HG03066 (cell line): Measurements from ENCODE around the gene EID1.
"Not testable (repeated sequence)": the region's sequence is repeated elsewhere in the genome, so short reads cannot be mapped to it uniquely, and the experiment has no call there.

Experiments
- ATAC-seq: cut with Tn5 transposase; IDR thresholded peaks from one replicate; pipeline ENCODE4 v1.9.1; 2021; ENCODE audit warnings: low read depth; ENCODE audit not compliant: unreplicated experiment

The EID1 gene

DNA sequence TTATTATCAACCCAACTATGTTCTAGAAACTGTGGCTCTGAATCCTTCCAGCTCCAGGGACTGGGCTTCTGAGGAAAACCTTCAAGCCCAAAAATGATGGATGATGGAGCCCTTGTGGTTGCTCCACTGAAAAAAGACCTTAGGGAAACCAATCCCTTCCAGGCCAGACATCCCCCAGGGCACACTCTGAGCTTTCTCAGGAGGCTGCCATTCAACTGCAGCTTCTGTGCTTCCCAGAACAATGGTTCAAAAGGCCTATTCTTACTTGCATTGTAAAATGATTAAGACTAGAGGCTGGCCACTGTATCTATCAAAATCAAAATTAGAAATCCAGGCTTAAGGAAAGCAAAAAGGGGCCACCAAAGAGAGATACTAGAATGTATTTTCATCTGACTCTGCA is 27.3 kb downstream of the EID1 start:
- no peak for ATAC-seq

DNA sequence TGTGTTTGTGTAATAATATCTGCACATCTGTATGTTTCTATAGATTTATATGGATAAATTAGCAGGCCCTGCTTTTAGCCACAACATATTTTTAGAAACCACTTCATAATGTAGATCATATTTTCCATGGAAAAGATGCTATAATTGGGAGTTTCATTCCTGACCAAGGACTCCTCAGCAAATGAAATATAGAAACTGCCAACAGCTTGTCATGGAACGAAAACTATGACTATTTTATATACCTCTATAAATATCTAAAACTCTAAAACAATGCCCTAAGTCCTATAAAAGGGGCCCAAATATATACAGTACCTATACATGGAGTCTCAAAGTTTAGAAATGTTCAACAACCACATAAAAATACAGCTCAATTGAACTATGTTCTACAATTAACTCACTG is 27.9 kb downstream of the EID1 start:
- no peak for ATAC-seq

DNA sequence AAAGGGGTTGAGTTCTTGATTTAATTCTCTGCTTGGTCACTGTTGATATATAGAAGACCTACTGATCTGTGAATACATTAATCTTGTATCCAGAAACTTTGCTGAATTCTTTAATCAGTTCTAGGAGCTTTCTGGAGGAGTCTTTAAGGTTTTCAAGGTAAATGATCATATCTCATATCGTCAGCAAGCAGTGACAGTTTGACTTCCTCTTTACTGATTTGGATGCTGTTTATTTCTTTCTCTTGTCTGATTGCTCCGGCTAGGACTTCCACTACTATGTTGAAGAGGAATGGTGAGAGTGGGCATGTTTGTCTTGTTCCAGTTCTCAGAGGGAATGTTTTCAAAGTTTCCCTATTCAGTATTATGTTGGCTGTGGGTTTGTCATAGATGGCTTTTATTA is 31.4 kb downstream of the EID1 start:
- not testable (repeated sequence) for ATAC-seq

DNA sequence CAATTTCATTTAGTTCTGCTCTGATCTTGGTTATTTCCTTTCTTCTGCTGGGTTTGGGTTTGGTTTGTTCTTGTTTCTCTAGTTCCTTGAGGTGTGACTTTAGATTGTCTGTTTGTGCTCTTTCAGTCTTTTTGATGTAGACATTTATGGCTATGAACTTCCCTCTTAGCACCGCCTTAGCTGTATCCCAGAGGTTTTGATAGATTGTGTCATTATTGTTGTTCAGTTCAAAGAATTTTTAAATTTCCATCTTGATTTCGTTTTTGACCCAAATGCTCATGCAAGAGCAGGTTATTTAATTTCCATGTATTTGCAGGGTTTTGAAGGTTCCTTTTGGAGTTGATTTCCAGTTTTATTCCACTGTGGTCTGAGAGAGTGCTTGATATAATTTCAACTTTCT is 32.6 kb downstream of the EID1 start:
- ATAC-seq, result not testable (repeated sequence)

DNA sequence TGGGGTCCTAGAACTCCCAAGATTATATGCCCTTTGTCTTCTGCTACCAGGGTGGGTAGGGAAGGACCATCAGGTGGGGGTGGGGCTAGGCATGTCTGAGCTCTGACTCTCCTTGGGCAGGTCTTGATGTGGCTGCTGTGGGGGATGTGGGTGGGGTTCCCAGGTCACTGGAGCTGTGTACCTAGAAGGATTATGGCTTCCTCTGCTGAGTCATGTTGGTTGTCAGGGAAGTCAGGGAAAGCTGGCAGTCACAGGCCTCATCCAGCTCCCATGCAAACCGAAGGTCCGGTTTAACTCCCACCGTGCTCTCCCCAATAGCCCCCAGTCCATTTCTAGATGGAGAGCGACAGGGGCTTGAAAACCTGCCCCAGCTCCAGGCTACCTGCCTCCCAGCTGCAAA is 35.2 kb downstream of the EID1 start:
- no peak for ATAC-seq

DNA sequence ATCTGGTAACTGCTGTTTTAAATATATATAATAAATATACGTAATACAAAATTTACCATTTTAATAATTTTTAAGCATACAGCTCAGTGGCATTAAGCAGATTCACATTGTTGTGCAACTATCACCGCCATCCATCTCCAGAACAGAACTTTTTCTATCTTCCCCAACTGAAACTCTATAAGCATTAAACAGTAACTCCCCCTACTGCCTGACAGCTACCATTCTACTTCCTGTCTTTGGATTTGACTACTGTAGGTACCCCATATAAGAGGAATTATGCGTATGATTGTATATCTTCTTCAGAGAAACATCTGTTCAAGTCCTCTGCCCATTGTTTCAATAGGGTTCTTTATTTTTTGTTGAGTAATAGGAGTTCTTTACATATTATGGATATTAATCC is 36.8 kb downstream of the EID1 start:
- no peak for ATAC-seq

DNA sequence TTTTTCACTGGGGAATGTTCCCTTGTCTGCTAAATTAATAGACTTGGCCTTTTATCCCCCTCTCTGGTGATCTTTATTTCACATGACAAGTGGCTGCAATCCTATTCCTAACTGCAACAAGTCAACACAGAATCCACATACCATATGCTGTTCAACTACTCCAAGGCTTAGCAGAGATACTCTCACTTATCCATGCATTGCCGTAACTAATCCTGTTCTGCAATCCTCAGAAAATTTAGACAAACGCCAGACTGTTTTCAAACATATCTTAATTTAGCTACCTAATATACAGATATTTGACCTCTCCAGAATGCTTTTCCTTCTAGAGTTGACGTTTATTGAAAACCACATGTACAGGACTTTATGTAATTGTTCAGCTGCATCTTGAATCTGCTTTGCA is 37.9 kb downstream of the EID1 start:
- no peak for ATAC-seq

DNA sequence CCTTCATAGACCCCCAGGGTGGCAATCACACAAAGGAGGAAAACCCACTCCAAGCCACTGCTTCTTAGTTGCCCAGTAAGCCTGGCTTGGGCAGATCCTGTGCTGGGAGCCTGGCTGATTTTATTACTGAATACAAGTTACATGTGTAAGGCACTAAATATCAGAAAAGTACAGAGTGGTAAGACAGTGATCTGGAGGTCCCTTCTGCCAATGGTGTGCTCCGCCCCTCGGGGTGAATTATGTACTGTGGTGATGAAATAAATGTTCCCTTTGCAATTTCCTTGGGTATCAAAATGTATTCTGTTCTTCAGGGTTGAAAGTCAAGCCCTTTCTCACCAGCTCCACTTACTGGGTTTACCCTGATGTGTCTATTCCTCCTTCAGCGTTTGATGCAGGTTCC is 38.8 kb downstream of the EID1 start:
- no peak for ATAC-seq

DNA sequence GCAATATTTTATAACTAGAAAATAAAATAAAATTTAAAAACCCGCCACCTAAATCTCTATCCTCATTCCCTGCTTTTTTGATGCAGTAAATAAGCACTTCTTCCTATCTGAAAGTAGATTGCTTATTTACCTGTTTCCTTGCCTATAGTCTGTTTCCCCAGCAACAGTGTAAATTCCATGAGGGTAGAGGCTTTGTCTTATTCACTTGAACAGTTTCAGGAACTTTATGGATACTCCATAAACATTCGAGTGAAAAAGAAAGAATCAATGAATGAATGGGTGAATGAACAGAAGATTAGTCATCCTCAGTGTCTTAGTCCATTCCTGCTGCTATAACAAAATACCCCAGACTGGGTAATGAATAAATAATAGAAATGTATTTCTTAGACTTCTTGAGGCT is 44.1 kb downstream of the EID1 start:
- no peak for ATAC-seq

DNA sequence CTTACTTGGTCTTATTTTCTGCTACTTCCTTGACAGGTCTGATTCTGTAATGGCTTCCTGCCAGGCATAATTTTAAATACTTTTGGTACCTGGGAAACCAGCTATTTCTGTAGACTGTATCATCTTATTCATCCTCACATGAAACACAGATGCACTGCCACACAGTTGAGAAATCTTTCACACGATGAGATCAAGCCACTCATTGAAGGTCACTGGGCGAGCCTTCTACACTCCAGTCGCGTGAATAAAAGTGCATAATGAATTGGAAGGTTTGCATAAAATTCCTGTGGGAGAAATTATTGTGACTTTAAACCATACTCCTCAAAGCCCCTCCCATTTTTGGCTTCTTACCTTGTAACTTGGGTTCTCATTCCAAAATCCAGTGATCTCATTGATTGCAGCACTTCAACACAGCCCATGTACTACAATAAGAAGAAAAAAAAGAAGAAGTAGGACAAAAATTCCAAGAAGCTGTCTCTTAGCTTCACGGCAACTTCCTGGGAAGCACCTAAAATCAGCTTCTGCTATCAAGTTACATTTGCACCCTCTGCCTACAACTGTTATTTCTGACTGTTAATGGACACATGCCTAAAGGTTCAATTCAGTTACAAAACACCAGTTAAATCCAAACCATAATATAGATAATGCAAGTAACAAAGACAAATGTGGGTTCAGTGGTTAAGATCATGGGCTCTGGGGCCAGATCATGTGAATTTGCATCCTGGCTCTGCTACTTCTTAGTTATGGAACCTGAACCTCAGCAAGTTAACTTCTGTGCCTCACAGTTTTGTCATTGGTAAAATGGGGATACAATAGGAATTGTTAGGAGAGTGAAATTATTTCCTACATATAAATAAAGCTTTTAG is 46.8 kb downstream of the EID1 start:
- ATAC-seq, result no peak

DNA sequence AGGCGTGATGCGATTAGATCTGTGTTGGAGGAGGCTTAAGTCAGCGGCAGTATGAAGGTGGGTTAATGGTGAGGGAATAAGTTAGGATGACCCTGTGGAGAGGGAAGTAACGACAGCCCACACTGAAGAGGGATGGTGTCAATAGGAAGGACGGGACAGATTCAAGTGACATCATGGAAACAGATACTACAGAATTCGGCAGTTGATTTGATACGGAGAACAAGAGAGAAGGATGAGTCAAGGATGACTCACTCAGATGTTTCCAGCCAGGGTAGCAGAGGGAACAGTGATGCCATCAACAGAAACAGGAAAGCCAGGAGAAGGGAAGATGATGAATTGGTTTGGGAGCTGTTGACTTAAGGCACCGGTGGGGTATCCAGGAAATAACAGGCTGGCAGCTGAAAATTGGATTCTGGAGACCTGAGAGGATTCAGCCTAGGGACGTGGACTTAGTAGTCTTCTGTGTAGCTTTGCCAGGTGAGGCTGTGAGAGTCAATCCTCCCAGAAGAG is 47.8 kb downstream of the EID1 start:
- ATAC-seq, result no peak

DNA sequence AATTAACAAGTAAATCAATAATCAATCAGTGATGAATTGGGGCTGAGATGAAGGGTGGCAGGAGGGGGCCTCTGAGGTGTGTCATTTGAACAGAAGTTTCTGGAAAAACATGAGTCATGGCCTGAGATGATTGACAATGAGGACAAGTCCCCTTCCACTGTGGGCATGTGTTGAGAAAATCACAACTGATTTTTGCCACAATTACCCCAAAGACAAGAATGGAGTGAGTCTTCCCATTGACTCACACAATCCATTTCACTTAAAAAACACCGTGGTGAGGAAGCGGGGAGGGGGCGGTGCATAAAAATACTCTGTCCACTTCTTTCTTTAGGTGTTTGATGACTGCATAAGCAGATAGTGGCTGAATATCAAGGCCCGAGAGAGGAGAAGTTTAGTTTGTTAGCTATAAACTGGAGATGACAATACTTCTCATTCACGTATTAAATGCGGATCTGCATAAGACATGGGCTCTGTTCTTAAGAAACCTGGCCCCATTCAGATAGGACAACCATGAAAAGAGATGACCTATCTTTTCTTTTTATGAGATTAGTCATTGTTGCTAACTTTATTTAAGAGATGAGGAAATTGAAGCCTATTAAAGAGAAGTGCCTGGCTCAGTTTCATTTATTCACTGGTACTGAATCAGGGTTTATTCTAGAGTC is 51.1 kb downstream of the EID1 start:
- no peak for ATAC-seq

DNA sequence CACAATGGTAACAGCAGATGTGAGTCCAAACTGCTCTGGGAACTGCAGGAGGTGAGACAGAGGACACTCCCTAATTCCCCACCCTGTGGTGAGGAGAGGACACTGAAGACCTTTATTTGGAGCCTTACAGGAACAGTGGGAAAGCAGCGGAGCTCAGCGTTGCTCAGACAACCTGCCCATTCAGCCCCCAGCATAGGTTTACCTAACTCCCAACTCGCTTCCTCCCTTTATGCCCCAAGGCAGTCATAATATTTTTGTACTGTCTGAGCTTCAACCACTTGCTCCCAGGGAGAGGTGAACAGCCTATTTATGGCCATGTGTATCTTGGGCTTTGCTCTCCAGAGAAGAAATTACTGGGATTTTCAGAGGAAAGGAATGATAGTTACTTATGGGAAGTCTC is 51.7 kb downstream of the EID1 start:
- ATAC-seq, result no peak
